Amniotic epithelial cell (primary cell): Measurements from ENCODE around the gene PTPN2.

ENCODE experiments used
- DNase-seq: peaks from one replicate; pipeline ENCODE4 v3.0.0-alpha.2; 2010; ENCODE audit warnings: low read depth

The PTPN2 gene

GRCh38 chr18:12857991-12858544 is 26.0 kb downstream of the PTPN2 start:
- DNase-seq = no peak

- no peak for DNase-seq
Observed at GRCh38 chr18:12857215-12857905, 26.7 kb downstream of the PTPN2 start.

GRCh38 chr18:12855916-12856315 is 28.1 kb downstream of the PTPN2 start:
- no peak for DNase-seq

- no peak for DNase-seq
Observed at GRCh38 chr18:12852566-12853315, 31.3 kb downstream of the PTPN2 start.

GRCh38 chr18:12851716-12852115 is 32.3 kb downstream of the PTPN2 start:
- no peak for DNase-seq

GRCh38 chr18:12849548-12849947 is 34.5 kb downstream of the PTPN2 start:
- DNase-seq = no peak

GRCh38 chr18:12848405-12848804 is 35.6 kb downstream of the PTPN2 start:
- DNase-seq = no peak

- DNase-seq = no peak
Observed at GRCh38 chr18:12844391-12844790, 39.6 kb downstream of the PTPN2 start.

- DNase-seq = peak; percentile 71
Observed at GRCh38 chr18:12843420-12844350, 40.4 kb downstream of the PTPN2 start.

GRCh38 chr18:12842459-12843380 is 41.3 kb downstream of the PTPN2 start:
- DNase-seq = peak; percentile 32

GRCh38 chr18:12841070-12841469 is 43.0 kb downstream of the PTPN2 start:
- no peak for DNase-seq

- no peak for DNase-seq
Observed at GRCh38 chr18:12840382-12840781, 43.7 kb downstream of the PTPN2 start.

GRCh38 chr18:12839526-12840196 is 44.4 kb downstream of the PTPN2 start:
- peak; percentile 72 for DNase-seq

- no peak for DNase-seq
Observed at GRCh38 chr18:12839057-12839525, 44.9 kb downstream of the PTPN2 start.

GRCh38 chr18:12838178-12838634 is 45.8 kb downstream of the PTPN2 start:
- DNase-seq = peak; percentile 98

- peak; percentile 74 for DNase-seq
Observed at GRCh38 chr18:12837747-12838146, 46.3 kb downstream of the PTPN2 start.

GRCh38 chr18:12836551-12836950 is 47.5 kb downstream of the PTPN2 start:
- no peak for DNase-seq

GRCh38 chr18:12828116-12829051 is 55.7 kb downstream of the PTPN2 start:
- no peak for DNase-seq

- DNase-seq = no peak
Observed at GRCh38 chr18:12827588-12827987, 56.4 kb downstream of the PTPN2 start.
